ENCODE measurements around the gene CSNK1G3.
"Not testable (repeated sequence)": the region's sequence is repeated elsewhere in the genome, so short reads cannot be mapped to it uniquely, and the experiment has no call there.

Gene CSNK1G3

GRCh38 chr5:123511648-123512605 is at the start of gene CSNK1G3:
Gene CSNK1G3, plus strand, starts transcription at chr5:123512177. Its CDS starts 33,487 bp downstream, at chr5:123545664.
- TF ChIP-seq CTCF (conservative IDR thresholded peaks at IDR 0.05; ENCODE audit: low read length) = no peak

GRCh38 chr5:123466839-123467238 is 45.1 kb upstream of the CSNK1G3 start:
- not testable (repeated sequence) for H3K4me3 ChIP-seq (ENCODE audit: low read length); DNase-seq (ENCODE audit: low read depth)

More at GRCh38 chr5:123511648-123512605, at the start of gene CSNK1G3:
- peak; percentile 98 for DNase-seq (ENCODE audit: low read depth)
- H3K4me3 ChIP-seq (ENCODE audit: low read length) = peak within 1 kb of the TSS; percentile 82

DNA sequence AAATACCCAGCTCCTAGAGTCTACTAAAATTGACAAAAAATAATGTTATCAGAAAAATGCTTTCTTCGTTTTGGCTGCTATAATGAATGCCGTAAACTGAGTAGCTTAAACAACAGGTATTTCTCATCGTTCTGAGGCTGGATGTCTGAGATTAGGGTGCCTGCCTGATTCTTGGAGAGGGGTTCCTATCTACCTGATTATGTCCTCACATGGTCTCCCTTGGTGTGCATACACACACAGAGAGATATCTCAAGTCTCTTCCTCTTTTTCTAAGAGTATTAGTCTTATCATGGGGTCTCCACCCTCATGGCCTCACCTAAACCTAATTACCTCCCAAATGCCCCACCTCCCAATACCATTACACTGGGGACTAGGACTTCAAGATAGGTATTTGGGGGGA is 40.6 kb upstream of the CSNK1G3 start:
- no peak for DNase-seq (ENCODE audit: low read depth)
- H3K4me3 ChIP-seq (ENCODE audit: low read length) = no peak overlapping the region
- no peak for TF ChIP-seq CTCF (conservative IDR thresholded peaks at IDR 0.05; ENCODE audit: low read length)

- TF ChIP-seq CTCF (conservative IDR thresholded peaks at IDR 0.05; ENCODE audit: low read length) = no peak
- DNase-seq (ENCODE audit: low read depth) = no peak
- H3K4me3 ChIP-seq (ENCODE audit: low read length) = no peak overlapping the region
Observed at GRCh38 chr5:123472150-123472924, 39.6 kb upstream of the CSNK1G3 start.

DNA sequence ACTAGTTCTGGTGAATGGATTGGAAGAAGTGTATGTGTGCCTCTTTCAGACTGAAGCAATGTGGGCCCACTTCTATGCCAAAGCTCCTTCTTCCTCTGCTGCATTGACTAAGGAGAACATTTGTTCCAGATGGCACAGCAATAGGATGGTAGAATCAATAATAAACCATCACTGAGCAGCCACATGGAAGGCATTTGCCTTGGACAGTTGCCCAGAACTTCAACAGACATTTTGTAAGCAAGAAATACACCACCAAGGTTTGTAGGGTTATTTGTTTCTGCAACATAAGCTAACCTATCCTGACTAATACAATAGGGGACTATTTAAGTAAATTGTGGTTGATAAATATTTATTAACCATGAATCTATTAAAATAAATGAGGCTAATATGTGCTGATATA is 37.7 kb upstream of the CSNK1G3 start:
- no peak for TF ChIP-seq CTCF (conservative IDR thresholded peaks at IDR 0.05; ENCODE audit: low read length)
- no peak overlapping the region for H3K4me3 ChIP-seq (ENCODE audit: low read length)
- peak; percentile 33 for DNase-seq (ENCODE audit: low read depth)

DNA sequence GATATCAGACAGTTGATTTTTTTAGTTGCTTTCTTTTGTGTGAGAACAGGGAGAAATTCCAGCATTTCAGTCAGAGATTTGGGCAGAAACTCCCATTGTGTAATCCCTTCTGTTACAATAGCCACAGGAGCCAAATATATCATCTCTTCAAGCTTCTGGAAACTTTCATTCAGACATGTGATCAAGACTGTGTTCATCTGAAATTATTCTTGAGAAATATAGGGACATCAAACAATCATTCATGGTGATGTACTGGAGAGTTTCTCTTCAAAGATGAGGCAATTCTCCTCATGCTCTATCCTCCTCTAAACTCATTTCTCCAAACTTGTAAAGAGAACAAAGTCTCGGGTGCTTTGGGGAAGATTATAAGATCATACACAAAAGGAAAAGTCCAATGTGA is 35.2 kb upstream of the CSNK1G3 start:
- no peak for TF ChIP-seq CTCF (conservative IDR thresholded peaks at IDR 0.05; ENCODE audit: low read length)
- DNase-seq (ENCODE audit: low read depth) = peak; percentile 15

DNA sequence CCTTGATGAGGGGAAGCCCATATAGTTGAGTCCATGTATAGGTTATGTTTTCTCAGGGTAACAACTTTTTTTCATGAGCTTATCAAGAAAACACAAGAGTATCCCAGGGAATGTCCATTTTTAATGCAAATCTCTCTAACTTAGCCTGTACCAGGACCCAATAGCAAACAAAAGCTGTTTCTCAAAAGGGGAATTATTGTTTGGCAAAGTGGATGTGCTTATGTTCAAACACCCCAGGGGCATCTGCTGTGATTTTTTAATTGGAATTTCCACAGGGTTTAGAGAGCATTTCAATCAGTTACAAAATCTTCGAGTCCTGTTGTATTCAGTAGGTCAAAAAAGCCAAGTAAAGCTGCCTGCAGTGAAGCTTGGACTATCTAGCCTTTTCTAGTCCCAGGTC is 33.4 kb upstream of the CSNK1G3 start:
- TF ChIP-seq CTCF (conservative IDR thresholded peaks at IDR 0.05; ENCODE audit: low read length) = no peak
- H3K4me3 ChIP-seq (ENCODE audit: low read length) = no peak overlapping the region
- no peak for DNase-seq (ENCODE audit: low read depth)

More for the DNA sequence above, 35.2 kb upstream of the CSNK1G3 start:
- H3K4me3 ChIP-seq (ENCODE audit: low read length) = no peak overlapping the region
